H1 (cell line): Measurements from ENCODE around the gene KRT6C.

ENCODE experiments used
- ZNF274 ChIP-seq: IDR thresholded peaks from 2 replicates; pipeline ENCODE4 v1.7.0; 2012; ENCODE audit warnings: low read length, borderline replicate concordance; ENCODE audit errors: extremely low read depth
- TF ChIP-seq, protein P1 (sequence below): IDR thresholded peaks from 2 replicates; pipeline ENCODE4 v1.6.1; 2012; ENCODE audit warnings: inconsistent platforms
- TF ChIP-seq, protein P2 (sequence below), 3 experiments: IDR thresholded peaks; 1 replicate in 2 of 3; 2 replicates in 1 of 3; pipeline versions ENCODE4 v1.5.1 to v1.6.1; 2011; ENCODE audit warnings: low read length in 3 of 3, mild to moderate bottlenecking in 3 of 3, inconsistent platforms in 2 of 3, low read depth in 1 of 3, moderate library complexity in 1 of 3; ENCODE audit not compliant: insufficient read depth in 1 of 3; ENCODE audit errors: control extremely low read depth in 1 of 3

DNA sequence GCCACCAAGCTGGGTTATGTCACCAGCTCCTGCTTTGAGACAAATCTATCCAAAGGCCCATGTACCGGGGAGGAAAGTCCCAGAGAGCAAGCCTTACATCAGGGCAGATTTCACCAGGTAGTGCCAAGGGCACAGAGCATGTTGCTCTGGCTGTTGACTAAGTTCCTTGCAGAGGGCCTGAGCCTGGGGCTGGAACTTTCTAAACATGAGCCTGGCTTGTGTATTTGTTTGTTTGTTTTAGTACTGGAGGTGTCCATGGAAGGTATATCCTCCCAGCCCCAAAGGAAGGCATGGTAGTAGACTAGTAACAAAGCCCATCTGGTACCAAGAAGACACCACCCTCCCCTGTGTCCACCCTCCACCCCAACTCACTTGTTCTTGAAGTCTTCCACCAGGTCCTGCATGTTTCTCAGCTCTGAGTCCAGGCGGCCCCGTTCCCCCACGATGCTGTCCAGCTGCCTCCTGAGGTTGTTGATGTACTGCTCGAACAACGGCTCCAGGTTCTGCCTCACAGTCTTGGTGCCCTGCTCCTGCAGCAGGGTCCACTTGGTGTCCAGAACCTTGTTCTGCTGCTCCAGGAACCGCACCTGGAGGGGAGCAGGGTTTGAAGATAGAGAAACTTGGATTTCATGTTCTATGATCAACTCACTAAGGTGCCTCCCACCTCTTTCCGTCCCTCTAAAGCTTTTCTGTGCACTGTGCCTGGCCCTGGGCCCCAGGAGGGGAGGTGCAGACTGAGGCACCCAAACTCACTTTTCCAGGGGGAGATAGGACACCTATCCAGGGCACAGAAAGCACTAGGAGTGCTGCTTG lies 45.2 kb upstream of the KRT6C start:
- TF ChIP-seq, protein P1, sequence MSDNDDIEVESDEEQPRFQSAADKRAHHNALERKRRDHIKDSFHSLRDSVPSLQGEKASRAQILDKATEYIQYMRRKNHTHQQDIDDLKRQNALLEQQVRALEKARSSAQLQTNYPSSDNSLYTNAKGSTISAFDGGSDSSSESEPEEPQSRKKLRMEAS = no peak
- TF ChIP-seq ZNF274 = no peak
- TF ChIP-seq, protein P2, sequence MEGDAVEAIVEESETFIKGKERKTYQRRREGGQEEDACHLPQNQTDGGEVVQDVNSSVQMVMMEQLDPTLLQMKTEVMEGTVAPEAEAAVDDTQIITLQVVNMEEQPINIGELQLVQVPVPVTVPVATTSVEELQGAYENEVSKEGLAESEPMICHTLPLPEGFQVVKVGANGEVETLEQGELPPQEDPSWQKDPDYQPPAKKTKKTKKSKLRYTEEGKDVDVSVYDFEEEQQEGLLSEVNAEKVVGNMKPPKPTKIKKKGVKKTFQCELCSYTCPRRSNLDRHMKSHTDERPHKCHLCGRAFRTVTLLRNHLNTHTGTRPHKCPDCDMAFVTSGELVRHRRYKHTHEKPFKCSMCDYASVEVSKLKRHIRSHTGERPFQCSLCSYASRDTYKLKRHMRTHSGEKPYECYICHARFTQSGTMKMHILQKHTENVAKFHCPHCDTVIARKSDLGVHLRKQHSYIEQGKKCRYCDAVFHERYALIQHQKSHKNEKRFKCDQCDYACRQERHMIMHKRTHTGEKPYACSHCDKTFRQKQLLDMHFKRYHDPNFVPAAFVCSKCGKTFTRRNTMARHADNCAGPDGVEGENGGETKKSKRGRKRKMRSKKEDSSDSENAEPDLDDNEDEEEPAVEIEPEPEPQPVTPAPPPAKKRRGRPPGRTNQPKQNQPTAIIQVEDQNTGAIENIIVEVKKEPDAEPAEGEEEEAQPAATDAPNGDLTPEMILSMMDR (IDR thresholded peaks at IDR 0.05; ENCODE audit: control extremely low read depth in 1 of 3, insufficient read depth in 1 of 3, low read depth in 1 of 3, low read length in 3 of 3) = no peak
